ENCODE results near the gene ADAMTSL1. TPM values are rescaled to one million over a fixed set of nuclear protein-coding genes. Genes with fewer than 3 reads are reported as not detected.

Gene ADAMTSL1
- total RNA-seq, 1 experiment from 2014 or later, result not detected

- H3K4me3 ChIP-seq (ENCODE audit: low read depth in 2 of 2, low read length in 2 of 2), result no peak overlapping the region
- ChIA-PET POLR2A (no interaction called here), CTCF (no interaction called here)
- in situ Hi-C loops (cut with HindIII; ENCODE audit: low pct_unique_long_range_greater_than_20kb, low sequenced_read_pairs), result no loop called here
- TF ChIP-seq, protein P1, sequence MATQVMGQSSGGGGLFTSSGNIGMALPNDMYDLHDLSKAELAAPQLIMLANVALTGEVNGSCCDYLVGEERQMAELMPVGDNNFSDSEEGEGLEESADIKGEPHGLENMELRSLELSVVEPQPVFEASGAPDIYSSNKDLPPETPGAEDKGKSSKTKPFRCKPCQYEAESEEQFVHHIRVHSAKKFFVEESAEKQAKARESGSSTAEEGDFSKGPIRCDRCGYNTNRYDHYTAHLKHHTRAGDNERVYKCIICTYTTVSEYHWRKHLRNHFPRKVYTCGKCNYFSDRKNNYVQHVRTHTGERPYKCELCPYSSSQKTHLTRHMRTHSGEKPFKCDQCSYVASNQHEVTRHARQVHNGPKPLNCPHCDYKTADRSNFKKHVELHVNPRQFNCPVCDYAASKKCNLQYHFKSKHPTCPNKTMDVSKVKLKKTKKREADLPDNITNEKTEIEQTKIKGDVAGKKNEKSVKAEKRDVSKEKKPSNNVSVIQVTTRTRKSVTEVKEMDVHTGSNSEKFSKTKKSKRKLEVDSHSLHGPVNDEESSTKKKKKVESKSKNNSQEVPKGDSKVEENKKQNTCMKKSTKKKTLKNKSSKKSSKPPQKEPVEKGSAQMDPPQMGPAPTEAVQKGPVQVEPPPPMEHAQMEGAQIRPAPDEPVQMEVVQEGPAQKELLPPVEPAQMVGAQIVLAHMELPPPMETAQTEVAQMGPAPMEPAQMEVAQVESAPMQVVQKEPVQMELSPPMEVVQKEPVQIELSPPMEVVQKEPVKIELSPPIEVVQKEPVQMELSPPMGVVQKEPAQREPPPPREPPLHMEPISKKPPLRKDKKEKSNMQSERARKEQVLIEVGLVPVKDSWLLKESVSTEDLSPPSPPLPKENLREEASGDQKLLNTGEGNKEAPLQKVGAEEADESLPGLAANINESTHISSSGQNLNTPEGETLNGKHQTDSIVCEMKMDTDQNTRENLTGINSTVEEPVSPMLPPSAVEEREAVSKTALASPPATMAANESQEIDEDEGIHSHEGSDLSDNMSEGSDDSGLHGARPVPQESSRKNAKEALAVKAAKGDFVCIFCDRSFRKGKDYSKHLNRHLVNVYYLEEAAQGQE (IDR thresholded peaks at IDR 0.05; ENCODE audit: insufficient read depth in 1 of 2, low read depth in 2 of 2, low read length in 1 of 2), result no peak
- TF ChIP-seq TCF7L2 (IDR thresholded peaks at IDR 0.05; ENCODE audit: low read depth, low read length), result no peak
- no peak for TF ChIP-seq CTCF (IDR thresholded peaks at IDR 0.05)
- no peak for TF ChIP-seq SIN3A (IDR thresholded peaks at IDR 0.05; ENCODE audit: borderline replicate concordance, insufficient read depth, low read depth, low read length)
- no peak for TF ChIP-seq POLR2AphosphoS5 (IDR thresholded peaks at IDR 0.05; ENCODE audit: low read depth, low read length)
- no peaks in the 10 kb centered on the region for H3K36me3 ChIP-seq (ENCODE audit: control insufficient read depth, insufficient read depth, low read length)
- H3K27ac ChIP-seq (ENCODE audit: low read length), result no peak overlapping the region
- BruUV-seq (replicated peaks), result no TSS peak
- H3K4me1 ChIP-seq (ENCODE audit: control insufficient read depth, insufficient read depth, low read length), result no peaks in the 10 kb centered on the region
- intact Hi-C loops (cut with micrococcal nuclease; ENCODE audit: unreplicated experiment), result no loop called here
- ATAC-seq, result no peak
- H3K9me3 ChIP-seq (ENCODE audit: control insufficient read depth, insufficient read depth, low read depth, low read length), result no peaks in the 10 kb centered on the region
- no peak for DNase-seq (ENCODE audit: low read depth, low spot score)
- no peaks in the 10 kb centered on the region for H3K27me3 ChIP-seq (ENCODE audit: control insufficient read depth, insufficient read depth, low read length)
Observed at GRCh38 chr9:18888290-18888689, 414.3 kb downstream of the ADAMTSL1 start.

DNA sequence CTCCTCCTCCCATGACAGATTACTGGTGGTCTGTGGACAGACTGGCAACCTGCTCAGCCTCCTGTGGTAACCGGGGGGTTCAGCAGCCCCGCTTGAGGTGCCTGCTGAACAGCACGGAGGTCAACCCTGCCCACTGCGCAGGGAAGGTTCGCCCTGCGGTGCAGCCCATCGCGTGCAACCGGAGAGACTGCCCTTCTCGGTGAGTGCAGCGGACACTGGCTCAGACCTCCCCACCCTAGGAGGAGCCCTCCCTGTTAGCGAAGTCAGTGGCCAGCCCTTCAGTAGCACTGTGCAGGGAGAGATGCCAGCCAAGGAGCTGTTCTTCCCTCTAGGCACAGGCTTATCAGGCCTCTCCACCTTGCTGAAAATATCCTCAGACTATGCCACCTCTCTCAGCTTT is 415.6 kb downstream of the ADAMTSL1 start:
- no peak for DNase-seq (ENCODE audit: low read depth, low spot score)
- intact Hi-C loops (cut with micrococcal nuclease; ENCODE audit: unreplicated experiment), result no loop called here
- Histone ChIP-seq H3K4me3 (ENCODE audit: low read depth in 2 of 2, low read length in 2 of 2) (no peak overlapping the region), H3K27ac (ENCODE audit: low read length) (no peak overlapping the region), H3K9me3 (ENCODE audit: control insufficient read depth, insufficient read depth, low read depth, low read length) (no peaks in the 10 kb centered on the region), H3K27me3 (ENCODE audit: control insufficient read depth, insufficient read depth, low read length) (no peaks in the 10 kb centered on the region), H3K4me1 (ENCODE audit: control insufficient read depth, insufficient read depth, low read length) (no peaks in the 10 kb centered on the region), H3K36me3 (ENCODE audit: control insufficient read depth, insufficient read depth, low read length) (no peaks in the 10 kb centered on the region)
- in situ Hi-C loops (cut with HindIII; ENCODE audit: low pct_unique_long_range_greater_than_20kb, low sequenced_read_pairs), result no loop called here
- TF ChIP-seq TCF7L2 (IDR thresholded peaks at IDR 0.05; ENCODE audit: low read depth, low read length) (no peak), POLR2AphosphoS5 (IDR thresholded peaks at IDR 0.05; ENCODE audit: low read depth, low read length) (no peak), SIN3A (IDR thresholded peaks at IDR 0.05; ENCODE audit: borderline replicate concordance, insufficient read depth, low read depth, low read length) (no peak), CTCF (IDR thresholded peaks at IDR 0.05) (no peak)
- TF ChIP-seq, protein P1 (IDR thresholded peaks at IDR 0.05; ENCODE audit: insufficient read depth in 1 of 2, low read depth in 2 of 2, low read length in 1 of 2), result no peak
- POLR2A ChIA-PET, result no interaction called here
- no peak for ATAC-seq
- CTCF ChIA-PET, result no interaction called here
- BruUV-seq (replicated peaks), result no TSS peak

Measured in Panc1 (cell line).